HCT116 (cell line): ENCODE measurements around the gene MAPK1. TPM values are rescaled to one million over a fixed set of nuclear protein-coding genes. Genes with fewer than 3 reads are reported as not detected.
"Not testable (repeated sequence)": the region's sequence is repeated elsewhere in the genome, so short reads cannot be mapped to it uniquely, and the experiment has no call there.

Source experiments
- ATAC-seq: fragments of 200-7000 bp; cut with Tn5 transposase; 2 replicates; pipeline ENCODE4 v1.9.1; 2020; ENCODE audit warnings: mild to moderate bottlenecking, moderate library complexity
- BruUV-seq: library from RNA; stranded (reverse); fragments of 400-500 nt; replicated peaks from 2 replicates; lab custom pipeline; 2021; lab: Mats Ljungman, UMichigan
- CTCF ChIA-PET: fragments of 300-600 bp; sonication (Branson Sonifier 250); formaldehyde crosslinking; loops from one replicate; lab custom pipeline; 2021; ENCODE audit warnings: antibody characterized with exemption; lab: Charles Lee
- POLR2A ChIA-PET: fragments of 300-600, 350-600 bp; sonication (Branson Sonifier 250); formaldehyde crosslinking; loops from one replicate; lab custom pipeline; 2021; ENCODE audit warnings: antibody characterized with exemption; lab: Charles Lee
- RAD21 ChIA-PET, 2 experiments: fragments of 300-600 bp; sonication (Branson Sonifier 250); formaldehyde crosslinking; loops; one replicate each; lab custom pipeline; 2023; ENCODE audit warnings: low total read pairs in 2 of 2; ENCODE audit not compliant: uncharacterized antibody in 2 of 2, unreplicated experiment in 2 of 2, low non-redundant PET in 1 of 2; lab: Charles Lee
- DNase-seq: peaks from one replicate; pipeline ENCODE4 v3.0.0-alpha.2; 2010; ENCODE audit warnings: low read depth, low spot score
- H2AFZ ChIP-seq: fragments of 200-600 bp; shearing (Covaris generic), sonication (generic); 2 replicates; pipeline ENCODE4 v1.6.1; 2017; ENCODE audit warnings: low read depth, mixed run types, mixed read lengths, antibody characterized with exemption, low read length; ENCODE audit not compliant: poor library complexity, severe bottlenecking
- H3K27ac ChIP-seq: 2 replicates; pipeline ENCODE4 v1.5.1; 2012; ENCODE audit warnings: low read depth, low read length
- H3K27me3 ChIP-seq: fragments of 200-600 bp; sonication (generic); 2 replicates; pipeline ENCODE4 v1.6.1; 2016; ENCODE audit warnings: mixed run types, low read length, mixed read lengths; ENCODE audit not compliant: insufficient read depth
- H3K36me3 ChIP-seq, 2 experiments: fragments of 200-500 bp in 1 of 2; fragments of 200-600 bp in 1 of 2; sonication (Bioruptor generic) in 1 of 2; sonication (generic) in 1 of 2; 2 replicates each; pipeline versions ENCODE4 v1.5.1 to v1.6.1; 2014 to 2016; ENCODE audit warnings: low read length in 2 of 2, inconsistent platforms in 1 of 2, mixed read lengths in 1 of 2, mixed run types in 1 of 2; ENCODE audit not compliant: insufficient read depth in 2 of 2, control insufficient read depth in 1 of 2
- H3K4me1 ChIP-seq, 2 experiments: fragments of 200-600 bp in 1 of 2; sonication (generic) in 1 of 2; 2 replicates each; pipeline versions ENCODE4 v1.5.1 to v1.6.1; 2012 to 2017; ENCODE audit warnings: low read length in 2 of 2, inconsistent platforms in 1 of 2, mild to moderate bottlenecking in 1 of 2, mixed read lengths in 1 of 2, mixed run types in 1 of 2, moderate library complexity in 1 of 2; ENCODE audit not compliant: insufficient read depth in 2 of 2, control insufficient read depth in 1 of 2
- H3K4me2 ChIP-seq: fragments of 200-600 bp; sonication (generic); 2 replicates; pipeline ENCODE4 v1.6.1; 2017; ENCODE audit warnings: mixed run types, low read length, mixed read lengths
- H3K4me3 ChIP-seq, 2 experiments: fragments of 200-600 bp in 1 of 2; sonication (generic) in 1 of 2; replicated peaks in 1 of 2; 2 replicates each; pipeline ENCODE4 v1.5.1; 2011 to 2016; ENCODE audit warnings: low read length in 2 of 2, control low read depth in 1 of 2, low read depth in 1 of 2, mild to moderate bottlenecking in 1 of 2, mixed read lengths in 1 of 2, mixed run types in 1 of 2
- H3K79me2 ChIP-seq: fragments of 200-600 bp; sonication (generic); 2 replicates; pipeline ENCODE4 v1.6.1; 2017; ENCODE audit warnings: mild to moderate bottlenecking, mixed run types, low read length, moderate library complexity, mixed read lengths; ENCODE audit not compliant: insufficient read depth
- H3K9ac ChIP-seq: fragments of 200-600 bp; sonication (generic); 2 replicates; pipeline ENCODE4 v1.6.1; 2016; ENCODE audit warnings: low read length, mixed read lengths
- H3K9me2 ChIP-seq: fragments of 200-600 bp; sonication (generic), shearing (Covaris generic); 2 replicates; pipeline ENCODE4 v1.6.1; 2017; ENCODE audit warnings: mixed run types, mild to moderate bottlenecking, moderate library complexity; ENCODE audit not compliant: insufficient read depth
- H3K9me3 ChIP-seq, 2 experiments: fragments of 200-500 bp in 1 of 2; fragments of 200-600 bp in 1 of 2; sonication (Bioruptor generic) in 1 of 2; sonication (generic) in 1 of 2; 2 replicates each; pipeline ENCODE4 v1.6.1; 2014 to 2017; ENCODE audit warnings: low read length in 2 of 2, mixed read lengths in 2 of 2, inconsistent platforms in 1 of 2, low read depth in 1 of 2, mild to moderate bottlenecking in 1 of 2, mixed run types in 1 of 2, moderate library complexity in 1 of 2; ENCODE audit not compliant: control insufficient read depth in 1 of 2, insufficient read depth in 1 of 2
- H4K20me1 ChIP-seq: fragments of 200-600 bp; sonication (generic), shearing (Covaris generic); 2 replicates; pipeline ENCODE4 v1.6.1; 2017; ENCODE audit warnings: mixed run types, mild to moderate bottlenecking, moderate library complexity; ENCODE audit not compliant: insufficient read depth
- CBX3 ChIP-seq: IDR thresholded peaks from 2 replicates; pipeline ENCODE4 v1.6.1; 2012; ENCODE audit warnings: low read depth
- EZH2phosphoT487 ChIP-seq: fragments of 200-600 bp; IDR thresholded peaks from 2 replicates; pipeline ENCODE4 v1.6.1; 2018; ENCODE audit warnings: antibody characterized with exemption, borderline replicate concordance
- JUND ChIP-seq: IDR thresholded peaks from 2 replicates; pipeline ENCODE4 v1.6.1; 2012
- POLR2AphosphoS5 ChIP-seq: IDR thresholded peaks from 2 replicates; pipeline ENCODE4 v1.6.1; 2011; ENCODE audit warnings: mild to moderate bottlenecking, low read depth, low read length, moderate library complexity
- SIN3A ChIP-seq: IDR thresholded peaks from 2 replicates; pipeline ENCODE4 v1.6.1; 2012; ENCODE audit warnings: low read depth
- ZFX ChIP-seq: fragments of 450-650 bp; IDR thresholded peaks from 2 replicates; pipeline ENCODE4 v1.6.1; 2017
- intact Hi-C: fragments of 100-400 bp; cut with micrococcal nuclease; formaldehyde crosslinking; loops from 2 replicates; pipeline ENCODE4 v1.10.0; 2022
- total RNA-seq: library from RNA; stranded (reverse); gene quantifications from one replicate; pipeline ENCODE4 v1.2.1, GENCODE V29; 2021; ENCODE audit not compliant: unreplicated experiment
- TF ChIP-seq, protein P1 (sequence below): IDR thresholded peaks from 2 replicates; pipeline ENCODE4 v1.6.1; 2012

The MAPK1 gene
- total RNA-seq, 1 experiment from 2014 or later, result 137 TPM

DNA sequence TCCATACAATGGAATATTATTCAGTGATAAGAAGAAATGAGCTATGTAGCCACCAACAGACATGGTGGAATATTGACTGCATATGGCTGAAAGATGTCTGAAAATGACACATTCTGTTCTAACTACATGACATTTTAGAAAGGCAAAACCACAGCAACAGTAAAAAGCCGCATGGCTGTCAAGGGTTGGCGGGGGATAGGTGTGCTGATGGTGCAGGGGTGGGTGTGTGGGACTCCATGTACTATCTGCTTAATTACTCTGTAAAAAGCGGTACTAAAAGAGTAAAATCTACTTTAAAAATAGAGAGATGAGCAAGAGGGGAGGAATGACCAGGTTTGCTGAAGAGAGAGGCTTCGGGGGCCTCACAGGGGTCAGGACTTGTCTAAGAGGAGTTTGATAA is 115.2 kb downstream of the MAPK1 start:
- H3K4me1 ChIP-seq, result no peaks in the 10 kb centered on the region
- no peaks in the 10 kb centered on the region for H3K27me3 ChIP-seq
- no peaks in the 10 kb centered on the region for H3K79me2 ChIP-seq
- no peak overlapping the region for H3K27ac ChIP-seq
- intact Hi-C loops, result no loop called here
- no TSS peak for BruUV-seq
- no peaks in the 10 kb centered on the region for H3K9me2 ChIP-seq
- TF ChIP-seq EZH2phosphoT487, result no peak
- no peak for TF ChIP-seq CBX3
- no peak for TF ChIP-seq ZFX
- no peak overlapping the region for H2AFZ ChIP-seq
- H3K4me3 ChIP-seq, result no peak overlapping the region
- H3K4me2 ChIP-seq, result no peak overlapping the region
- DNase-seq (no peak), ATAC-seq (no peak)
- H3K9ac ChIP-seq, result no peak overlapping the region
- POLR2A ChIA-PET, result no interaction called here
- CTCF ChIA-PET, result no interaction called here
- no peaks in the 10 kb centered on the region for H3K9me3 ChIP-seq
- peaks cover 0 to under 1% of the 10 kb centered on the region in 2 experiments; a peak in 1 of 4 replicates for H3K36me3 ChIP-seq
- no peaks in the 10 kb centered on the region for H4K20me1 ChIP-seq
- RAD21 ChIA-PET, result no interaction called here

- H3K4me2 ChIP-seq, result no peak overlapping the region
- ChIA-PET RAD21 (no interaction called here), POLR2A (no interaction called here), CTCF (no interaction called here)
- H3K36me3 ChIP-seq, result no peaks in the 10 kb centered on the region
- intact Hi-C loops, result no loop called here
- H3K9me2 ChIP-seq, result no peaks in the 10 kb centered on the region
- no peaks in the 10 kb centered on the region for H3K9me3 ChIP-seq
- H3K27ac ChIP-seq, result no peak overlapping the region
- no peaks in the 10 kb centered on the region for H3K27me3 ChIP-seq
- H4K20me1 ChIP-seq, result no peaks in the 10 kb centered on the region
- TF ChIP-seq JUND (no peak), POLR2AphosphoS5 (no peak), CBX3 (no peak), SIN3A (no peak)
- TF ChIP-seq, protein P1, sequence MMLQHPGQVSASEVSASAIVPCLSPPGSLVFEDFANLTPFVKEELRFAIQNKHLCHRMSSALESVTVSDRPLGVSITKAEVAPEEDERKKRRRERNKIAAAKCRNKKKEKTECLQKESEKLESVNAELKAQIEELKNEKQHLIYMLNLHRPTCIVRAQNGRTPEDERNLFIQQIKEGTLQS, result no peak
- ATAC-seq (no peak), DNase-seq (no peak)
- no peaks in the 10 kb centered on the region for H3K4me1 ChIP-seq
- no peaks in the 10 kb centered on the region for H3K79me2 ChIP-seq
- H3K4me3 ChIP-seq, result no peak overlapping the region
- BruUV-seq, result no TSS peak
- H3K9ac ChIP-seq, result no peak overlapping the region
- no peak overlapping the region for H2AFZ ChIP-seq
Measured at GRCh38 chr22:21745948-21746347, 121.5 kb downstream of the MAPK1 start.

DNA sequence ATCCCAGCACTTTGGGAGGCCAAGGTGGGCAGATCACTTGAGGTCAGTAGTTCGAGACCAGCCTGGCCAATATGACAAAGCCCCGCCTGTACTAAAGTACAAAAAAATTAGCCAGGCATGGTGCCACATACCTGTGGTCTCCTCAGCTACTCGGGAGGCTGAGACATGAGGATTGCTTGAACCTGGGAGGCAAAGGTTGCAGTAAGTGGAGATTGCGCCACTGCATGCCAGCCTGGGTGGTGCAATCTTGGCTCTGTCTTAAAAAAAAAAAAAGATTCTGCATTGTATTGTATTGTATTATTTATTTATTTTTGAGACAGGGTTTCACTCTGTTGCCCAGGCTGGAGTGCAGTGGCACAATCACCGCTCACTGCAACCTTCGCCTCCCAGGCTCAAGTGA is 122.5 kb downstream of the MAPK1 start:
- H3K9ac ChIP-seq, ATAC-seq, CTCF ChIA-PET, RAD21 ChIA-PET, H3K79me2 ChIP-seq, H3K4me2 ChIP-seq, H3K9me2 ChIP-seq, H3K4me3 ChIP-seq, H3K27me3 ChIP-seq, BruUV-seq, DNase-seq, intact Hi-C loops, POLR2A ChIA-PET, H2AFZ ChIP-seq, H3K9me3 ChIP-seq, H4K20me1 ChIP-seq, H3K27ac ChIP-seq, H3K36me3 ChIP-seq, H3K4me1 ChIP-seq: not testable (repeated sequence)
